Neuronal stem cell (in vitro differentiated cells): Measurements from ENCODE around the gene IMMT. TPM values are rescaled to one million over a fixed set of nuclear protein-coding genes. Genes with fewer than 3 reads are reported as not detected.
A peak's percentile ranks its signal among the peaks of the same experiment; 100 is the strongest.
"Not testable (repeated sequence)": the region's sequence is repeated elsewhere in the genome, so short reads cannot be mapped to it uniquely, and the experiment has no call there.

Source experiments
- DNase-seq: peaks from one replicate; pipeline ENCODE4 v3.0.0-alpha.2; 2013; ENCODE audit warnings: low spot score
- H2AFZ ChIP-seq: one replicate; pipeline ENCODE4 v1.6.1; 2013; ENCODE audit warnings: mild to moderate bottlenecking, low read length, inconsistent platforms
- H2AK5ac ChIP-seq: 2 replicates; pipeline ENCODE4 v1.6.1; 2013; ENCODE audit warnings: low read depth, mild to moderate bottlenecking, inconsistent platforms, low read length, moderate library complexity, mixed read lengths
- H2BK120ac ChIP-seq: 2 replicates; pipeline ENCODE4 v1.6.1; 2013; ENCODE audit warnings: low read depth, mild to moderate bottlenecking, inconsistent platforms, low read length, moderate library complexity, mixed read lengths
- H2BK12ac ChIP-seq: one replicate; pipeline ENCODE4 v1.6.1; 2013; ENCODE audit warnings: low read length, inconsistent platforms
- H2BK15ac ChIP-seq: 2 replicates; pipeline ENCODE4 v1.6.1; 2013; ENCODE audit warnings: mild to moderate bottlenecking, low read length, inconsistent platforms, mixed read lengths
- H2BK5ac ChIP-seq: one replicate; pipeline ENCODE4 v1.6.1; 2013; ENCODE audit warnings: inconsistent platforms, mild to moderate bottlenecking, low read length, moderate library complexity
- H3K14ac ChIP-seq: one replicate; pipeline ENCODE4 v1.6.1; 2013; ENCODE audit warnings: low read length, inconsistent platforms
- H3K18ac ChIP-seq: 2 replicates; pipeline ENCODE4 v1.6.1; 2013; ENCODE audit warnings: low read length, inconsistent platforms
- H3K23ac ChIP-seq: 2 replicates; pipeline ENCODE4 v1.6.1; 2013; ENCODE audit warnings: low read depth, mild to moderate bottlenecking, mixed read lengths, low read length, inconsistent platforms; ENCODE audit not compliant: poor library complexity
- H3K27ac ChIP-seq: replicated peaks from 3 replicates; pipeline ENCODE4 v1.5.1; 2013; ENCODE audit warnings: low read length, inconsistent platforms
- H3K27me3 ChIP-seq, 3 experiments: 2 replicates each; pipeline ENCODE4 v1.6.1; 2013; ENCODE audit warnings: low read length in 3 of 3, mild to moderate bottlenecking in 2 of 3, inconsistent platforms in 1 of 3, low read depth in 1 of 3, mixed read lengths in 1 of 3, moderate library complexity in 1 of 3; ENCODE audit not compliant: control insufficient read depth in 3 of 3, insufficient read depth in 3 of 3
- H3K36me3 ChIP-seq, 2 donors: replicated peaks in 1 of 2; 2 replicates each; pipeline ENCODE4 v1.6.1; 2013; ENCODE audit warnings: low read length in 2 of 2; ENCODE audit not compliant: control insufficient read depth in 2 of 2, insufficient read depth in 2 of 2
- H3K4ac ChIP-seq: 2 replicates; pipeline ENCODE4 v1.6.1; 2013; ENCODE audit warnings: inconsistent platforms, mild to moderate bottlenecking, low read length, moderate library complexity
- H3K4me1 ChIP-seq, 2 donors: 1 replicate in 1 of 2; 2 replicates in 1 of 2; pipeline ENCODE4 v1.6.1; 2013; ENCODE audit warnings: low read length in 2 of 2, low read depth in 1 of 2; ENCODE audit not compliant: control insufficient read depth in 2 of 2, insufficient read depth in 1 of 2
- H3K4me2 ChIP-seq: one replicate; pipeline ENCODE4 v1.6.1; 2013; ENCODE audit warnings: mild to moderate bottlenecking, low read length, inconsistent platforms; ENCODE audit not compliant: insufficient read depth, poor library complexity, severe bottlenecking
- H3K4me3 ChIP-seq, 2 donors: 2 replicates each; pipeline ENCODE4 v1.5.1; 2013; ENCODE audit warnings: low read length in 2 of 2, mild to moderate bottlenecking in 2 of 2, inconsistent platforms in 1 of 2, moderate library complexity in 1 of 2
- H3K79me1 ChIP-seq: one replicate; pipeline ENCODE4 v1.6.1; 2013; ENCODE audit warnings: low read depth, mild to moderate bottlenecking, inconsistent platforms, low read length, moderate library complexity
- H3K9ac ChIP-seq: one replicate; pipeline ENCODE4 v1.6.1; 2013; ENCODE audit warnings: mild to moderate bottlenecking, low read depth, low read length, inconsistent platforms; ENCODE audit not compliant: poor library complexity
- H3K9me3 ChIP-seq, 2 donors: replicated peaks in 1 of 2; 2 replicates each; pipeline versions ENCODE3 to v1.6.1; 2013; ENCODE audit warnings: low read length in 2 of 2, mild to moderate bottlenecking in 2 of 2, inconsistent platforms in 1 of 2, low read depth in 1 of 2, mixed read lengths in 1 of 2, moderate library complexity in 1 of 2; ENCODE audit not compliant: control insufficient read depth in 2 of 2, insufficient read depth in 1 of 2
- H4K8ac ChIP-seq: one replicate; pipeline ENCODE4 v1.6.1; 2013; ENCODE audit warnings: low read depth, mild to moderate bottlenecking, inconsistent platforms, low read length, moderate library complexity
- H4K91ac ChIP-seq: one replicate; pipeline ENCODE4 v1.6.1; 2013; ENCODE audit warnings: low read length, low read depth, mild to moderate bottlenecking, inconsistent platforms; ENCODE audit not compliant: poor library complexity
- WGBS, 2 donors: extraction: QIAGEN DNeasy Blood & Tissue Kit; methylation state at CpG; one replicate each; pipeline ENCODE4 v1.1.7; 2013; ENCODE audit warnings: missing lambda C conversion rate in 2 of 2, mixed read lengths in 1 of 2; ENCODE audit not compliant: insufficient read length in 2 of 2, insufficient replicate concordance in 1 of 2; ENCODE audit errors: extremely low coverage in 2 of 2; 5-methylcytosine and 5-hydroxymethylcytosine counted together
- polyA plus RNA-seq, 2 experiments: library from polyadenylated mRNA; stranded (reverse); fragments of 200-250 nt; gene quantifications; one replicate each; pipeline ENCODE4 v1.2.3, GENCODE V29; 2013

Gene IMMT
- 69.8 TPM for polyA plus RNA-seq (2013, experiment 1 of 2)
- polyA plus RNA-seq (2013, experiment 2 of 2), result 68.5 TPM

GRCh38 chr2:86195055-86195807 lies at the start of gene IMMT:
TSS of gene IMMT (minus strand) at chr2:86195462. CDS start at chr2:86195382, 80 bp downstream.
- H3K9ac ChIP-seq, result peak within 1 kb of the TSS; percentile 96
- peak within 1 kb of the TSS; percentile 46 for H4K91ac ChIP-seq
- H3K23ac ChIP-seq, result peak within 1 kb of the TSS; percentile 89
- peak within 1 kb of the TSS; percentile 24 for H2AK5ac ChIP-seq
- H3K4ac ChIP-seq, result no peak within 1 kb of the TSS
- H2BK120ac ChIP-seq, result no peak within 1 kb of the TSS
- H2BK12ac ChIP-seq, result no peak within 1 kb of the TSS
- H3K4me1 ChIP-seq, result peaks cover 5 to 7% of the 10 kb centered on the region in 2 donors
- H4K8ac ChIP-seq, result no peak within 1 kb of the TSS
- H3K14ac ChIP-seq, result peak within 1 kb of the TSS; percentile 91
- H3K4me3 ChIP-seq, result peak within 1 kb of the TSS; percentile 94 to 97
- peak within 1 kb of the TSS; percentile 67 for H3K4me2 ChIP-seq
- H3K27me3 ChIP-seq, result no peaks in the 10 kb centered on the region
- H2BK15ac ChIP-seq, result no peak within 1 kb of the TSS
- no CpG with 5 or more reads among the region's 74 CpGs for WGBS, 2 donors
- peak within 1 kb of the TSS; percentile 90 for H2AFZ ChIP-seq
- peak within 1 kb of the TSS; percentile 97 for H3K27ac ChIP-seq
- peak; percentile 93 for DNase-seq
- H3K79me1 ChIP-seq, result no peaks in the 10 kb centered on the region
- H3K18ac ChIP-seq, result peak within 1 kb of the TSS; percentile 99
- no peak within 1 kb of the TSS for H2BK5ac ChIP-seq
- peaks cover 0 to 30% of the 10 kb centered on the region in 2 donors for H3K36me3 ChIP-seq
- H3K9me3 ChIP-seq, result no peaks in the 10 kb centered on the region

GRCh38 chr2:86244781-86245180 lies 49.5 kb upstream of the IMMT start:
- H3K27me3 ChIP-seq, H2BK120ac ChIP-seq, H3K4me2 ChIP-seq, H3K27ac ChIP-seq, H4K91ac ChIP-seq, H3K4ac ChIP-seq, H3K14ac ChIP-seq, DNase-seq, H3K4me3 ChIP-seq, H2BK15ac ChIP-seq, H2AK5ac ChIP-seq, H3K9me3 ChIP-seq, H3K79me1 ChIP-seq, H3K23ac ChIP-seq, H3K18ac ChIP-seq, H3K36me3 ChIP-seq, H2AFZ ChIP-seq, H3K4me1 ChIP-seq, H3K9ac ChIP-seq, H2BK12ac ChIP-seq, H2BK5ac ChIP-seq, H4K8ac ChIP-seq: not testable (repeated sequence)
- WGBS, 2 donors, result no CpG with 5 or more reads among the region's 5 CpGs

DNA sequence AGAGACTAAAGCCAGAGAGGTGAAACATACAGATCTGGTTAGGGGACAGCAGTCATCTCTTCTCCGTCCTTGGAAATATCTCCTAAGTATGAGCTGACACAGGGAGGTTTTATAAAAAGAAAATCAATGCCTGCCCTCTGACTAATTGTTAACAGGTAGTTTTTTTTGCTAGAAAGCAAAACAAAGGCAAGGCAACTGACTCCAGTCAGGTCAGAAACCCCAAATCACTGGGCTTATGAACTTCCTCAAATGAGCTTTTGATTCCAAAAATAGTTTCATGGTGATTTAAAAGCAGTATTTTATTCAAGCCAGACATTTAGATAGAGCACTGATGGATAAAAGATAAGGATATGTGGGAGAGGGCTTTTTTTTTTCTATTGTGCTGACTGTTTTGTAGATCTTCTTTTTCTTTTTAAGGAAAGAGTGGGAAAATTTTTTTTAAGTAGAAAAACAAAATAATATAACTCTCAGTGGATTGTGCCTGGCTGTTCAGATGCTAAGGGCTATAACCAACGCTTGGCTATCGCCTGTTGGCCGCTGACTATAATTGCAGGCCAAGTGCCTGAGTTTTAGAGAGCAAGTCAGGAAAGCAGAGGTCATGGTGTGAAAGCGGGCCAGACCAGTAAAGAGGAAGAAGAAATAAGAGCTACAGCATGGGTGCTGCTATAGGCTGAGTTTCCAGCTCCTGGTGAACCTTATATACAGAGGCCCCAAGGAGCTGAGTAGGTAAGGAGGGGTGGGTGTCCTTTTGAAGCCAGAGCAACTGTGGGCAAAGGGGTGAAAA lies 48.9 kb upstream of the IMMT start:
- Histone ChIP-seq H3K18ac (no peak overlapping the region), H3K4me3 (no peak overlapping the region), H3K4me2 (no peak overlapping the region), H3K27ac (no peak overlapping the region), H4K91ac (no peak overlapping the region), H3K9me3 (peaks cover 1 to 3% of the 10 kb centered on the region in 2 donors), H3K27me3 (peaks cover 0 to 5% (median 0%) of the 10 kb centered on the region in 3 experiments), H2AK5ac (no peak overlapping the region), H2BK12ac (no peak overlapping the region), H4K8ac (no peak overlapping the region), H3K14ac (no peak overlapping the region), H3K9ac (no peak overlapping the region), H2BK5ac (no peak overlapping the region), H2BK15ac (no peak overlapping the region), H3K79me1 (no peaks in the 10 kb centered on the region), H2AFZ (no peak overlapping the region), H3K4me1 (peaks cover under 1 to 3% of the 10 kb centered on the region in 2 donors), H2BK120ac (no peak overlapping the region), H3K36me3 (no peaks in the 10 kb centered on the region), H3K23ac (no peak overlapping the region), H3K4ac (no peak overlapping the region)
- DNase-seq, result no peak
- no CpG with 5 or more reads among the region's 5 CpGs for WGBS, 2 donors

DNA sequence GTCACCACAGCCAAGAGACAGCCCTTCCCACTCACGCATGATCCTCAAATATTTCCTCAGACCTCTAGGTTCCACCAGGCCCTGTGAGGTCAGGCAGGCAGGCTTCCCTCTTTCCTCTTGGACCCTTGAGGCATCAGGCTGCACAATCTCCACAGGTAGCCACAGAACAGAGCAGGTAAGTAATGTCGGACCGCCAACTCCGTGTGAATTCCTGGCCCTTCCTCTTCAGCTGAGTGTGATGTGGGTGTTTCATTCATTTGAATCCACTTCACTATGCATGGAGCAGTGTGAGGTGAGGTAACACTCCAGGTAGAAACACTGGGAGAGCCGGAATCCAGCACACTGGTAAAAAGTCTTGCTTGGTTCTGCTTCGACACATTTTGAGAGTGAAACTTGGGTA lies 48.0 kb upstream of the IMMT start:
- H3K4ac ChIP-seq, result no peak overlapping the region
- DNase-seq, result no peak
- no peak overlapping the region for H2BK15ac ChIP-seq
- no CpG with 5 or more reads among the region's 6 CpGs for WGBS, 2 donors
- H3K4me3 ChIP-seq, result no peak overlapping the region
- no peak overlapping the region for H4K8ac ChIP-seq
- peak overlapping the region; percentile 24 for H3K9ac ChIP-seq
- no peak overlapping the region for H2BK5ac ChIP-seq
- peaks cover 0 to 5% (median 0%) of the 10 kb centered on the region in 3 experiments for H3K27me3 ChIP-seq
- H3K27ac ChIP-seq, result no peak overlapping the region
- no peak overlapping the region for H2BK120ac ChIP-seq
- no peak overlapping the region for H2BK12ac ChIP-seq
- H3K9me3 ChIP-seq, result peaks cover 1 to 3% of the 10 kb centered on the region in 2 donors
- peaks cover 0 to 5% of the 10 kb centered on the region in 2 donors for H3K4me1 ChIP-seq
- no peak overlapping the region for H3K23ac ChIP-seq
- H2AK5ac ChIP-seq, result no peak overlapping the region
- no peak overlapping the region for H3K18ac ChIP-seq
- H3K79me1 ChIP-seq, result no peaks in the 10 kb centered on the region
- no peak overlapping the region for H4K91ac ChIP-seq
- H3K36me3 ChIP-seq, result no peaks in the 10 kb centered on the region
- H2AFZ ChIP-seq, result no peak overlapping the region
- no peak overlapping the region for H3K4me2 ChIP-seq
- H3K14ac ChIP-seq, result no peak overlapping the region
